Spleen (tissue), 11 donors: ENCODE measurements around the gene ZNF768. TPM values are rescaled to one million over a fixed set of nuclear protein-coding genes. Genes with fewer than 3 reads are reported as not detected.

Experiments
- DNase-seq: peaks from one replicate; pipeline ENCODE4 v3.0.0-alpha.2; 2020
- H3K27ac ChIP-seq, 8 donors: fragments of 200-600 bp; sonication (generic) in 7 of 8; 1 replicate in 4 of 8; 2 replicates in 4 of 8; pipeline versions ENCODE4 v1.5.0 to v1.8.0; 2016 to 2021; ENCODE audit warnings: inconsistent platforms in 4 of 8, mild to moderate bottlenecking in 4 of 8, moderate library complexity in 1 of 8
- H3K27me3 ChIP-seq, 7 donors: fragments of 200-600 bp; sonication (generic) in 6 of 7; replicated peaks in 1 of 7; 1 replicate in 4 of 7; 2 replicates in 3 of 7; pipeline versions ENCODE4 v1.5.0 to v1.8.0; 2016 to 2021; ENCODE audit warnings: inconsistent platforms in 3 of 7, mild to moderate bottlenecking in 1 of 7
- H3K36me3 ChIP-seq, 6 donors: fragments of 200-600 bp; sonication (generic) in 5 of 6; 1 replicate in 4 of 6; 2 replicates in 2 of 6; pipeline versions ENCODE4 v1.5.0 to v1.8.0; 2016 to 2021; ENCODE audit warnings: inconsistent platforms in 2 of 6
- H3K4me1 ChIP-seq, 6 donors: fragments of 200-600 bp; sonication (generic) in 5 of 6; 1 replicate in 3 of 6; 2 replicates in 3 of 6; pipeline versions ENCODE4 v1.5.0 to v1.8.0; 2016 to 2021; ENCODE audit warnings: inconsistent platforms in 3 of 6
- H3K4me3 ChIP-seq, 8 donors: fragments of 200-600 bp; sonication (generic) in 7 of 8; 1 replicate in 4 of 8; 2 replicates in 4 of 8; pipeline versions ENCODE4 v1.5.0 to v1.8.0; 2016 to 2021; ENCODE audit warnings: inconsistent platforms in 4 of 8, mild to moderate bottlenecking in 4 of 8, moderate library complexity in 2 of 8
- H3K9me3 ChIP-seq, 8 donors: fragments of 200-600 bp; sonication (generic) in 7 of 8; 1 replicate in 4 of 8; 2 replicates in 4 of 8; pipeline versions ENCODE4 v1.5.0 to v1.8.0; 2016 to 2021; ENCODE audit warnings: inconsistent platforms in 4 of 8
- CTCF ChIP-seq, 11 experiments: fragments of 200-600 bp in 7 of 11; fragments of 450-650 bp in 4 of 11; sonication (generic) in 4 of 11; IDR thresholded peaks in 8 of 11; conservative IDR thresholded peaks in 3 of 11; 1 replicate in 7 of 11; 2 replicates in 4 of 11; pipeline versions ENCODE4 v1.4.0 to v1.8.0; 2016 to 2021; ENCODE audit warnings: antibody characterized with exemption in 11 of 11, inconsistent platforms in 4 of 11, mild to moderate bottlenecking in 1 of 11
- POLR2A ChIP-seq, 3 donors: fragments of 450-650 bp; IDR thresholded peaks; one replicate each; pipeline ENCODE4 v1.5.1; 2017; ENCODE audit warnings: antibody characterized with exemption in 3 of 3, mild to moderate bottlenecking in 1 of 3
- POLR2AphosphoS5 ChIP-seq, 3 donors: sonication (generic); formaldehyde crosslinking; IDR thresholded peaks; one replicate each; pipeline ENCODE4 v1.5.1; 2017; ENCODE audit warnings: antibody characterized with exemption in 3 of 3
- WGBS, 5 donors: extraction: QIAGEN DNeasy Blood & Tissue Kit in 3 of 5; methylation state at CpG; one replicate each; pipeline versions ENCODE4 v1.1.5 to v1.1.7; 2013 to 2018; 5-methylcytosine and 5-hydroxymethylcytosine counted together
- intact Hi-C: fragments of 100-400 bp; cut with DNase I; formaldehyde crosslinking; loops from one replicate; pipeline ENCODE4 v1.15.0; 2023; ENCODE audit warnings: low total_unique reads
- polyA plus RNA-seq, 3 donors: library from polyadenylated mRNA; stranded (reverse); fragments of 200-250 nt; gene quantifications; one replicate each; pipeline ENCODE4 v1.2.1, GENCODE V29; 2013
- total RNA-seq, 7 donors: library from RNA; depleted of rRNA in 3 of 7; stranded (reverse); fragments of >200 nt in 3 of 7; fragmentation: NEBNext Ultra II Directional in 4 of 7; extraction: Animal tissue kit (Norgen Biotek cat#: 25700) in 4 of 7; gene quantifications; one replicate each; pipeline versions ENCODE4 v1.1.0 to v1.2.1, GENCODE V29; 2016 to 2021
- donor health status: healthy with polysubstance abuse.
- donor health status: DM: no; HTN: no; CAD: no; lungs with moderate emphysema.
- donor health status: DM: no; HTN: no; CAD: no.
- donor health status: Bipolar disorder and iron deficiency.
- donor health status: healthy.
- donor health status: DM: no; HTN: no; CAD: no.
- donor health status: DM: yes; HTN: yes; CAD: no.

The ZNF768 gene
- total and polyA plus RNA-seq, 10 donors = 17.0 to 33.1 (median 24.8) TPM

- peak in 2 of 3 donors; percentile 13 to 34 for TF ChIP-seq POLR2AphosphoS5 (IDR thresholded peaks at IDR 0.05)
- TF ChIP-seq CTCF (IDR thresholded peaks at IDR 0.05 in 8 of 11, conservative IDR thresholded peaks at IDR 0.05 in 3 of 11) = no peak
- intact Hi-C loops = no loop called here
- peak; percentile 80 for DNase-seq
- Histone ChIP-seq H3K27me3 (no peaks in the 10 kb centered on the region), H3K36me3 (peaks cover 0 to 44% (median 23%) of the 10 kb centered on the region in 6 donors), H3K27ac (no peak overlapping the region), H3K4me3 (no peak overlapping the region), H3K9me3 (no peaks in the 10 kb centered on the region), H3K4me1 (peaks cover 18 to 94% (median 59%) of the 10 kb centered on the region in 6 donors)
- WGBS, 5 donors = 94 to 98% (median 97%) methylated on average over 50 to 69 of the region's 69 CpGs
Measured at GRCh38 chr16:30555315-30556124, 29.2 kb upstream of the ZNF768 start.

GRCh38 chr16:30554557-30555314 is 28.4 kb upstream of the ZNF768 start:
- no peak for TF ChIP-seq POLR2A (IDR thresholded peaks at IDR 0.05)
- no peak for TF ChIP-seq CTCF (IDR thresholded peaks at IDR 0.05 in 8 of 11, conservative IDR thresholded peaks at IDR 0.05 in 3 of 11)
- TF ChIP-seq POLR2AphosphoS5 (IDR thresholded peaks at IDR 0.05) = no peak
- Histone ChIP-seq H3K9me3 (no peaks in the 10 kb centered on the region), H3K4me1 (peaks cover 18 to 87% (median 58%) of the 10 kb centered on the region in 6 donors), H3K27ac (no peak overlapping the region), H3K36me3 (peaks cover 0 to 44% (median 23%) of the 10 kb centered on the region in 6 donors), H3K27me3 (no peaks in the 10 kb centered on the region), H3K4me3 (no peak overlapping the region)
- no peak for DNase-seq
- 90 to 95% (median 94%) methylated on average over 7 to 18 of the region's 18 CpGs for WGBS, 5 donors
- intact Hi-C loops = no loop called here

GRCh38 chr16:30553393-30553899 is 27.1 kb upstream of the ZNF768 start:
- TF ChIP-seq CTCF (IDR thresholded peaks at IDR 0.05 in 8 of 11, conservative IDR thresholded peaks at IDR 0.05 in 3 of 11) (no peak), POLR2A (IDR thresholded peaks at IDR 0.05) (no peak), POLR2AphosphoS5 (IDR thresholded peaks at IDR 0.05) (no peak)
- Histone ChIP-seq H3K27me3 (no peaks in the 10 kb centered on the region), H3K4me3 (no peak overlapping the region), H3K36me3 (peaks cover 0 to 44% (median 23%) of the 10 kb centered on the region in 6 donors), H3K27ac (peak overlapping the region in 5 of 8 donors; percentile 8 to 65 (median 43)), H3K4me1 (peaks cover 18 to 74% (median 51%) of the 10 kb centered on the region in 6 donors), H3K9me3 (no peaks in the 10 kb centered on the region)
- intact Hi-C loops = no loop called here
- WGBS, 5 donors = 63 to 86% (median 75%) methylated on average over 2 of the region's 2 CpGs
- no peak for DNase-seq
